PFSK-1 (cell line): ENCODE measurements around the gene POLD1.

ENCODE experiments used
- SIN3A ChIP-seq: IDR thresholded peaks from 2 replicates; pipeline ENCODE4 v1.6.1; 2012; ENCODE audit warnings: mild to moderate bottlenecking, low read length, moderate library complexity, borderline replicate concordance; ENCODE audit not compliant: insufficient read depth
- TAF1 ChIP-seq: IDR thresholded peaks from 2 replicates; pipeline ENCODE4 v1.6.1; 2012; ENCODE audit warnings: low read length, control low read depth, borderline replicate concordance; ENCODE audit not compliant: insufficient read depth

- TF ChIP-seq SIN3A (no peak), TAF1 (no peak)
These were observed 43.9 kb downstream of the POLD1 start for GRCh38 chr19:50427997-50428425.
